Epithelial cell of alveolus of lung (primary cell): ENCODE data around the gene GPS1. TPM values are rescaled to one million over a fixed set of nuclear protein-coding genes. Genes with fewer than 3 reads are reported as not detected.

Source experiments
- total RNA-seq: library from RNA; depleted of rRNA; stranded (reverse); fragments of >200 nt; gene quantifications from 2 replicates; pipeline ENCODE4 v1.2.1, GENCODE V29; 2015

Gene GPS1
- total RNA-seq: 116 and 126 TPM in 2 replicates

GRCh38 chr17:82051776-82052637 lies at the start of gene GPS1, which contains the start of gene RFNG:
Gene GPS1, plus strand, starts transcription at chr17:82051898. Its CDS starts 34 bp downstream, at chr17:82051932.
Gene RFNG, minus strand, starts transcription at chr17:82051811. Its CDS starts 45 bp downstream, at chr17:82051766.

GRCh38 chr17:82022310-82022980 lies 29.3 kb upstream of the GPS1 start, which contains the start of gene CENPX:
Gene CENPX, minus strand, starts transcription at chr17:82022878. Its CDS starts 17 bp downstream, at chr17:82022861.

GRCh38 chr17:82022981-82023446 lies 28.7 kb upstream of the GPS1 start, which contains the start of gene LRRC45:
Gene LRRC45, plus strand, starts transcription at chr17:82023305. Its CDS starts 339 bp downstream, at chr17:82023644.

DNA sequence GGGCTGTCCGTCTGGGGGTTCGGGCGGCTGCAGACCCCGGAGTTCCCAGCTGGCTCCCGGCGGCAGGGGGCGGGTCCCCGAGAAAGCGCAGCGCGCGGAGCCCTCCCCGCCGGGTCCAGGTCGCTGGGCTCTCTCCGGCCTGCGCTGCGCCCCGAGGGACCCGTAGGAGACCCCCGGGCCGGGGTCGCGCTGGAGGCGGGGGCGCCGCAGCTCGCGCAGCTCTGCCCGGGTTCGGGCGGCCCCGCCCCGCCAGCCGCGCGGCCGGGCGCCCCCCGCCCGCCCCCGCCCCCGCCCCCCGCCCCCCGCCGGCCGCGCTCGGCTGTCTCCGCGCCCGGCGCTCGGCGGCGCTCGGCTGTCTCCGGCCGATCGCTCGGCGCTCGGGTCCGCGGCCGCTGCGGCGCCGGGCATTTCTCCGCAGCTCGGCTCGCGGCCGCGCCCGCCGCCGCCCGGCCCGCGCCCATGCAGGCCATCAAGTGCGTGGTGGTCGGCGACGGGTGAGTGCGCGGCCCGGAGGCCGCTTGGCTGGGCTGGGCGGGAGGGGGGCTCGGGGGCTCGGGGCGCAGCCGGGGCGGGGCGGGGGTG lies 20.3 kb upstream of the GPS1 start, which contains the start of gene RAC3:
Gene RAC3, plus strand, starts transcription at position 376 of the 582 bp plus-strand sequence. Its CDS starts 84 bp downstream, at position 460.

DNA sequence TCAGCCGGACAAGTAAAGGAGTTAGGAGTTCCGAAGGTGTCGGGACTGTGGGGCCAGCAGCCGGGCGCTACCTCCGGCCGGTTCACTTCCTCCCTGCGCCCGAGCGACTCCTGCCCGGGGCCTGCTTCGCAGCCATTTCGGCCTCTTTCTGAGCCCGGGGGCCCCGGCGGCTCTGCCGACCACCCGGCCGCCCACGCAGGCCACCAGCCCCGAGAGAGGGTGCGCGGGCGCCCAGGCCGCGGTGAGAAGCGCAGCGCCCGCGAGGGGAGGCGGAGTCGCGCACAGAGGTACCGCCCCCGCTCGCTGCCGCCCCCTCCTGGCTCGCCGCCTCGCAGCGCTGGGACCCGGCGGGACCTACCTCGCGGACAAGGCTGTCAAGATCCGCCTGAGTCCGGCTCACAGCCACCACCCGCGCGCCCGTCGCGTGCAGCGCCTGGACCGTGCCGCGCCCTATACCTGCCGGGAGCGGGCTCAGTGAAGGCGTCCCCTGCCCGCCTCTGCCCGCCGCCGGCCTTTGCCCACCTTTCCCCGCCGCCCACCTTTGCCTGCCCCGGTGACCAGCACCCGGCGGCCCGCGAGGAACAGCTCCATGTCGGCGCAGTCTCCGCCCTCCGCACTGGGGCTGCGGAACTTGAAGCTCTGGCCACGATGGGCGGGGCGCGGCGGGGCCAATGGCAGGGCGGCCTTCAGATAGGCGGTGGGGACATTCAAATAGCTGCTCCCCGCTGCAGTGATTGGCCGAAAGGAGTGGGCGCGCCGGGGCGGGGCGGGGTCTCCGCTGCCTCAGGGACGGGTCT lies 14.4 kb upstream of the GPS1 start, which contains the start of gene DCXR:
Gene DCXR, minus strand, starts transcription at position 606 of the 797 bp plus-strand sequence. Its CDS starts 15 bp downstream, at position 591.

DNA sequence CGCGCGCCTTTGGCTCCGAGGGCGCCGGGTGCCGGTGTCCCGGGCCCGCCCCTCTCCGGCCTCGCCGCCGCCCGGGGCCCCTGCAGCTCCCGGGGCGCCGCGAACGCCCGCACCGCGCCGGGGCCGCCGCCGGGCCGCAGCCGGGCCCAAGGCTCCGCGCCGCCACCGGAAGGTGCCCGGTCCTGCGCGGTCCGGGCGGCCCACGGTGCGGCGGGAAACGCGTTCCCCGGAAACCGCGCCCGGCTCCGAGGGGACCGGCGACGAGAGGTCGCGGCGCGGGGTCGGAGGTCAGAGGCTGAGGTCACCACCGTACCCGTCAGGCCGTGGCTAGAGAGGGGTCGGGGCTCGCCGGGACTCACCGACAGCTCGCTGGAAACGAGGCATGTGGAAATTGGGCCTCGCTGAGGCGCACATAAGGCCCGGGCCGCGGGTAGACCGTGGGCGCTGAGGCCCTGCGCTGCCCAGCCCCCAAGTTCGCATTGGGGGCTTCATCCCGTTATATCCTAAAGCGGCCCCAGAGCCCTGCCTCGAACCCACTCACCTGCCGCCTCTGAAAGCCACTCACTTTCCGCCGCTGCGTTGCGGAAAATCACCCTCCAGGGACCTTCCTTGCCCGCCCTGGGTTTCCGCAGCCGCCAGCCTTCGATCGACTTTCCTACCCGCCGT lies 14.1 kb downstream of the GPS1 start, which contains the start of gene DUS1L:
Gene DUS1L, minus strand, starts transcription at position 167 of the 666 bp plus-strand sequence. CDS start 745 bp downstream, outside the sequence.

GRCh38 chr17:82098169-82098938 lies 46.7 kb downstream of the GPS1 start, which contains the start of gene FASN:
Gene FASN, minus strand, starts transcription at chr17:82098236. Its CDS starts 1,791 bp downstream, at chr17:82096445.

Other genes with a start within 250 kb of the GPS1 start
- gene GCGR, start 247.7 kb upstream of the GPS1 start, total RNA-seq: not detected in 2 replicates
- gene MCRIP1, start 218.6 kb upstream of the GPS1 start, total RNA-seq: 69.5 and 121 TPM in 2 replicates
- gene PPP1R27, start 216.8 kb upstream of the GPS1 start, total RNA-seq: not detected in 2 replicates
- 1,783 and 2,221 TPM in 2 replicates for gene P4HB, start 191.4 kb upstream of the GPS1 start, total RNA-seq
- gene ARHGDIA, start 180.6 kb upstream of the GPS1 start, total RNA-seq: 143 and 305 TPM in 2 replicates
- gene ALYREF, start 160.3 kb upstream of the GPS1 start, total RNA-seq: 47.7 and 158 TPM in 2 replicates
- 147 and 313 TPM in 2 replicates for gene ANAPC11, start 160.2 kb upstream of the GPS1 start, total RNA-seq
- gene NPB, start 149.7 kb upstream of the GPS1 start, total RNA-seq: 0.26 and 0.48 TPM in 2 replicates
- 19.0 and 74.9 TPM in 2 replicates for gene PCYT2, start 140.5 kb upstream of the GPS1 start, total RNA-seq
- gene SIRT7, start 133.7 kb upstream of the GPS1 start, total RNA-seq: 11.1 and 20.7 TPM in 2 replicates
- gene MAFG, start 124.2 kb upstream of the GPS1 start, total RNA-seq: 12.1 and 15.1 TPM in 2 replicates
- gene PYCR1, start 114.6 kb upstream of the GPS1 start, total RNA-seq: 54.9 and 180 TPM in 2 replicates
- gene MYADML2, start 104.7 kb upstream of the GPS1 start, total RNA-seq: not detected in 2 replicates
- 0.13 and 0.48 TPM in 2 replicates for gene NOTUM, start 90.7 kb upstream of the GPS1 start, total RNA-seq
- 15.5 and 15.8 TPM in 2 replicates for gene ASPSCR1, start 74.3 kb upstream of the GPS1 start, total RNA-seq
- gene CENPX, start 29.0 kb upstream of the GPS1 start, total RNA-seq: 29.1 and 76.7 TPM in 2 replicates
- 9.8 and 15.6 TPM in 2 replicates for gene LRRC45, start 28.6 kb upstream of the GPS1 start, total RNA-seq
- gene RAC3, start 20.2 kb upstream of the GPS1 start, total RNA-seq: 25.0 and 38.6 TPM in 2 replicates
- 79.3 and 86.3 TPM in 2 replicates for gene DCXR, start 14.2 kb upstream of the GPS1 start, total RNA-seq
- gene RFNG, start 87 bp upstream of the GPS1 start, total RNA-seq: 46.9 and 63.2 TPM in 2 replicates
- 30.9 and 37.4 TPM in 2 replicates for gene DUS1L, start 13.9 kb downstream of the GPS1 start, total RNA-seq
- gene FASN, start 46.3 kb downstream of the GPS1 start, total RNA-seq: 57.2 and 289 TPM in 2 replicates
- gene CCDC57, start 160.9 kb downstream of the GPS1 start, total RNA-seq: 6.9 and 16.5 TPM in 2 replicates
- gene SLC16A3, start 177.1 kb downstream of the GPS1 start, total RNA-seq: 224 and 509 TPM in 2 replicates
- 41.8 and 136 TPM in 2 replicates for gene CSNK1D, start 221.8 kb downstream of the GPS1 start, total RNA-seq